Measurements from ENCODE around the gene SMYD3. TPM values are rescaled to one million over a fixed set of nuclear protein-coding genes. Genes with fewer than 3 reads are reported as not detected.

SMYD3 gene
- total RNA-seq, 2 donors from 2014 or later: 8.8 to 19.0 TPM

GRCh38 chr1:245874942-245875580, 632.0 kb downstream of the SMYD3 start:
- no peak overlapping the region for H3K27ac ChIP-seq

DNA sequence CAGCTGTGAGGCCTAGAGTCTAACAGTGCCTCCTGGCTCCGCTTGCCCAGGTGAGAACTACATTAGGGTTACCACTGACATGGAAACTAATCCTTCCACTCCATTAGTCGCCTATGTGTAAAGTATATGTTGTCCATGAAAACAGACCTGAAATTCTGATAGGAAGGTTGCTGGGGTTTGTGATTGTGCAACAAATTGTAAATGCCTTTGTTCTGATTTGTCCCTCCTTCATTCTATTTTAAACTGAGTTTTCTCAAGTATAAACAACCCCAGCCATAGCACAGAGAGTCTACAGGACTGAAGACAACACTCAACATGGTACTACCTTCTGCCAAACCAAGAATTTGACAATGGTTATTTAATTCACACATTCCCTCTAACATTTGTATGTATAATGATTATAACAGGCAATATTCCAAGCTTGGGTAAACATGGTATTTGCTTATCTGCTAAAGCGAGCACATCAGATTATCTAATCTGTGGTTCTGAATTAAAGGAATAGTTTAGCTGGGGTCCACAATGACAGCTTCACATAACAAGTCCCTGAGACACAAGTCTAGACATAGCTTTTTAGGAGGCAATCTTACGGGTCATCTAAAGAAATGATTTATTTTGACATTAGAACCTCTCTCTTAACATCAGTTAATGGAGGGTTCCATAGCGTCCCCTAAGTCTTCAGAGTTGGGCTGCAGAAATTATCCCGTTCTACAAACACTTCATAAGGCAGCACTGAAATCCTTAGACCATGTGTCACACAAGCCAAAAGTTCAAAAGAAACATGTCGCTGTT, 633.0 kb downstream of the SMYD3 start:
- TF ChIP-seq, protein P1, sequence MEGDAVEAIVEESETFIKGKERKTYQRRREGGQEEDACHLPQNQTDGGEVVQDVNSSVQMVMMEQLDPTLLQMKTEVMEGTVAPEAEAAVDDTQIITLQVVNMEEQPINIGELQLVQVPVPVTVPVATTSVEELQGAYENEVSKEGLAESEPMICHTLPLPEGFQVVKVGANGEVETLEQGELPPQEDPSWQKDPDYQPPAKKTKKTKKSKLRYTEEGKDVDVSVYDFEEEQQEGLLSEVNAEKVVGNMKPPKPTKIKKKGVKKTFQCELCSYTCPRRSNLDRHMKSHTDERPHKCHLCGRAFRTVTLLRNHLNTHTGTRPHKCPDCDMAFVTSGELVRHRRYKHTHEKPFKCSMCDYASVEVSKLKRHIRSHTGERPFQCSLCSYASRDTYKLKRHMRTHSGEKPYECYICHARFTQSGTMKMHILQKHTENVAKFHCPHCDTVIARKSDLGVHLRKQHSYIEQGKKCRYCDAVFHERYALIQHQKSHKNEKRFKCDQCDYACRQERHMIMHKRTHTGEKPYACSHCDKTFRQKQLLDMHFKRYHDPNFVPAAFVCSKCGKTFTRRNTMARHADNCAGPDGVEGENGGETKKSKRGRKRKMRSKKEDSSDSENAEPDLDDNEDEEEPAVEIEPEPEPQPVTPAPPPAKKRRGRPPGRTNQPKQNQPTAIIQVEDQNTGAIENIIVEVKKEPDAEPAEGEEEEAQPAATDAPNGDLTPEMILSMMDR (IDR thresholded peaks at IDR 0.05): no peak
- Histone ChIP-seq H3K9me3 (no peaks in the 10 kb centered on the region), H3K36me3 (no peaks in the 10 kb centered on the region), H3K27ac (no peak overlapping the region), H3K27me3 (replicated peaks; ENCODE audit: insufficient read depth) (no peaks in the 10 kb centered on the region), H3K4me1 (ENCODE audit: control insufficient read depth in 1 of 2, low read depth in 2 of 2) (peaks cover 12 to 13% of the 10 kb centered on the region in 2 donors), H3K4me3 (no peak overlapping the region)
- DNase-seq (ENCODE audit: low spot score) (no peak), ATAC-seq (ENCODE audit: insufficient number of reproducible peaks, low FRiP score, low read depth) (no peak)

More at GRCh38 chr1:245874942-245875580, 632.0 kb downstream of the SMYD3 start:
- peak; percentile 4 for DNase-seq (ENCODE audit: low spot score)
- TF ChIP-seq, protein P1 (IDR thresholded peaks at IDR 0.05): no peak
- no peak overlapping the region for H3K4me3 ChIP-seq
- H3K9me3 ChIP-seq: no peaks in the 10 kb centered on the region
- peaks cover 12 to 13% of the 10 kb centered on the region in 2 donors for H3K4me1 ChIP-seq (ENCODE audit: control insufficient read depth in 1 of 2, low read depth in 2 of 2)
- no peak for ATAC-seq (ENCODE audit: insufficient number of reproducible peaks, low FRiP score, low read depth)
- H3K27me3 ChIP-seq (replicated peaks; ENCODE audit: insufficient read depth): no peaks in the 10 kb centered on the region
- no peaks in the 10 kb centered on the region for H3K36me3 ChIP-seq

- H3K4me3 ChIP-seq: no peak overlapping the region
- no peaks in the 10 kb centered on the region for H3K36me3 ChIP-seq
- peaks cover 12 to 13% of the 10 kb centered on the region in 2 donors for H3K4me1 ChIP-seq (ENCODE audit: control insufficient read depth in 1 of 2, low read depth in 2 of 2)
- TF ChIP-seq, protein P1 (IDR thresholded peaks at IDR 0.05): no peak
- no peak for DNase-seq (ENCODE audit: low spot score)
- H3K27me3 ChIP-seq (replicated peaks; ENCODE audit: insufficient read depth): no peaks in the 10 kb centered on the region
- no peak for ATAC-seq (ENCODE audit: insufficient number of reproducible peaks, low FRiP score, low read depth)
- H3K27ac ChIP-seq: no peak overlapping the region
- H3K9me3 ChIP-seq: no peaks in the 10 kb centered on the region
Measured at GRCh38 chr1:245873068-245873467, 634.0 kb downstream of the SMYD3 start.

GRCh38 chr1:245872475-245872874, 634.6 kb downstream of the SMYD3 start:
- Histone ChIP-seq H3K27me3 (replicated peaks; ENCODE audit: insufficient read depth) (no peaks in the 10 kb centered on the region), H3K36me3 (no peaks in the 10 kb centered on the region), H3K4me3 (no peak overlapping the region), H3K9me3 (no peaks in the 10 kb centered on the region), H3K4me1 (ENCODE audit: control insufficient read depth in 1 of 2, low read depth in 2 of 2) (peaks cover 12 to 13% of the 10 kb centered on the region in 2 donors), H3K27ac (no peak overlapping the region)
- ATAC-seq (ENCODE audit: insufficient number of reproducible peaks, low FRiP score, low read depth) (no peak), DNase-seq (ENCODE audit: low spot score) (no peak)
- TF ChIP-seq, protein P1 (IDR thresholded peaks at IDR 0.05): no peak

GRCh38 chr1:245871915-245872314, 635.2 kb downstream of the SMYD3 start:
- TF ChIP-seq, protein P1 (IDR thresholded peaks at IDR 0.05): no peak
- Histone ChIP-seq H3K27ac (no peak overlapping the region), H3K9me3 (no peaks in the 10 kb centered on the region), H3K4me1 (ENCODE audit: control insufficient read depth in 1 of 2, low read depth in 2 of 2) (peaks cover 12 to 13% of the 10 kb centered on the region in 2 donors), H3K36me3 (no peaks in the 10 kb centered on the region), H3K27me3 (replicated peaks; ENCODE audit: insufficient read depth) (no peaks in the 10 kb centered on the region), H3K4me3 (no peak overlapping the region)
- DNase-seq (ENCODE audit: low spot score) (no peak), ATAC-seq (ENCODE audit: insufficient number of reproducible peaks, low FRiP score, low read depth) (no peak)
